Transverse colon (tissue), 4 donors: ENCODE results near the gene FMNL1. TPM values are rescaled to one million over a fixed set of nuclear protein-coding genes. Genes with fewer than 3 reads are reported as not detected.

Experiments
- DNase-seq: peaks from one replicate; pipeline ENCODE4 v3.0.0-alpha.2; 2019
- H3K27ac ChIP-seq, 4 donors: fragments of 200-600 bp; sonication (generic); 2 replicates each; pipeline ENCODE4 v1.5.1; 2016 to 2018; ENCODE audit warnings: inconsistent platforms in 4 of 4
- H3K27me3 ChIP-seq: fragments of 200-600 bp; sonication (generic); 2 replicates; pipeline ENCODE4 v1.5.1; 2017; ENCODE audit warnings: inconsistent platforms
- H3K36me3 ChIP-seq, 4 donors: fragments of 200-600 bp; sonication (generic); 2 replicates each; pipeline ENCODE4 v1.5.1; 2017 to 2019; ENCODE audit warnings: inconsistent platforms in 4 of 4
- H3K4me1 ChIP-seq, 4 donors: fragments of 200-600 bp; sonication (generic); 2 replicates each; pipeline ENCODE4 v1.5.1; 2017 to 2020; ENCODE audit warnings: inconsistent platforms in 4 of 4
- H3K4me3 ChIP-seq, 4 donors: fragments of 200-600 bp; sonication (generic); 1 replicate in 1 of 4; 2 replicates in 3 of 4; pipeline versions ENCODE4 v1.5.1 to v1.6.1; 2017 to 2019; ENCODE audit warnings: inconsistent platforms in 4 of 4
- H3K9me3 ChIP-seq, 2 donors: fragments of 200-600 bp; sonication (generic); 2 replicates each; pipeline ENCODE4 v1.5.1; 2017 to 2019; ENCODE audit warnings: inconsistent platforms in 2 of 2
- CTCF ChIP-seq, 5 experiments: fragments of 200-600 bp in 3 of 5; fragments of 450-650 bp in 2 of 5; sonication (generic) in 3 of 5; IDR thresholded peaks; 1 replicate in 2 of 5; 2 replicates in 3 of 5; pipeline ENCODE4 v1.5.1; 2016 to 2017; ENCODE audit warnings: antibody characterized with exemption in 5 of 5, inconsistent platforms in 3 of 5, mild to moderate bottlenecking in 2 of 5, moderate library complexity in 1 of 5
- EP300 ChIP-seq: sonication (generic); formaldehyde crosslinking; IDR thresholded peaks from one replicate; pipeline ENCODE4 v1.6.1; 2017; ENCODE audit warnings: antibody characterized with exemption, low read depth
- POLR2A ChIP-seq: fragments of 450-650 bp; IDR thresholded peaks from one replicate; pipeline ENCODE4 v1.6.1; 2016; ENCODE audit warnings: antibody characterized with exemption, mild to moderate bottlenecking, moderate library complexity
- POLR2AphosphoS5 ChIP-seq, 3 donors: sonication (generic); formaldehyde crosslinking; IDR thresholded peaks; one replicate each; pipeline ENCODE4 v1.6.1; 2016; ENCODE audit warnings: antibody characterized with exemption in 3 of 3
- WGBS, 2 donors: methylation state at CpG; one replicate each; pipeline ENCODE4 v1.1.5; 2018; ENCODE audit warnings: low coverage in 1 of 2; 5-methylcytosine and 5-hydroxymethylcytosine counted together
- in situ Hi-C, 4 donors: fragments of 200-750 bp; cut with MboI; loops; one replicate each; pipeline versions ENCODE4 v1.15.0 to v1.15.1; 2017; ENCODE audit warnings: low sequenced_read_pairs in 3 of 4, low pct_ligation_motif_present in 1 of 4, low pct_unique_long_range_greater_than_20kb in 1 of 4
- intact Hi-C: fragments of 100-400 bp; cut with DNase I; formaldehyde crosslinking; loops from one replicate; pipeline ENCODE4 v1.15.1; 2023; ENCODE audit warnings: low total_unique reads
- total RNA-seq, 4 donors: library from RNA; depleted of rRNA; stranded (reverse); fragments of >200 nt; gene quantifications; one replicate each; pipeline ENCODE4 v1.1.0, GENCODE V29; 2016

The FMNL1 gene
- total RNA-seq, 4 donors from 2014 or later: 1.2 to 17.5 (median 10.6) TPM

GRCh38 chr17:45223539-45224528, 2.1 kb downstream of the FMNL1 start:
- TF ChIP-seq CTCF (IDR thresholded peaks at IDR 0.05) (no peak), POLR2A (no peak)
- H3K4me3 ChIP-seq: peak overlapping the region in 1 of 4 donors; percentile 54
- peaks cover 8 to 39% (median 26%) of the 10 kb centered on the region in 4 donors for H3K4me1 ChIP-seq
- 64% methylated on average over 12 of the region's 12 CpGs; no CpG with 5 or more reads in 1 of the 2 donors for WGBS, 2 donors
- DNase-seq: no peak
- no peaks in the 10 kb centered on the region for H3K9me3 ChIP-seq
- H3K36me3 ChIP-seq: no peaks in the 10 kb centered on the region
- intact Hi-C loops (no loop called here), in situ Hi-C loops (no loop called here)
- peaks cover 29% of the 10 kb centered on the region for H3K27me3 ChIP-seq
- H3K27ac ChIP-seq: peak overlapping the region; percentile 76 to 84 (median 83)

GRCh38 chr17:45224671-45225050, 3.0 kb downstream of the FMNL1 start:
- no peaks in the 10 kb centered on the region for H3K36me3 ChIP-seq
- no peak for TF ChIP-seq CTCF (IDR thresholded peaks at IDR 0.05)
- no peak for TF ChIP-seq EP300
- TF ChIP-seq POLR2AphosphoS5 (IDR thresholded peaks at IDR 0.05): no peak
- TF ChIP-seq POLR2A: no peak
- in situ Hi-C loops (no loop called here), intact Hi-C loops (no loop called here)
- H3K27ac ChIP-seq: peak overlapping the region; percentile 76 to 84 (median 83)
- no peak for DNase-seq
- 80% methylated on average over 9 of the region's 9 CpGs; no CpG with 5 or more reads in 1 of the 2 donors for WGBS, 2 donors
- no peaks in the 10 kb centered on the region for H3K9me3 ChIP-seq
- peak overlapping the region in 1 of 4 donors; percentile 54 for H3K4me3 ChIP-seq
- H3K4me1 ChIP-seq: peaks cover 8 to 43% (median 30%) of the 10 kb centered on the region in 4 donors
- peaks cover 29% of the 10 kb centered on the region for H3K27me3 ChIP-seq

- in situ Hi-C loops: no loop called here
- Histone ChIP-seq H3K36me3 (no peaks in the 10 kb centered on the region), H3K9me3 (no peaks in the 10 kb centered on the region), H3K4me3 (peak overlapping the region in 1 of 4 donors; percentile 54), H3K27ac (peak overlapping the region; percentile 76 to 84 (median 83)), H3K4me1 (peaks cover 8 to 48% (median 31%) of the 10 kb centered on the region in 4 donors), H3K27me3 (peaks cover 29% of the 10 kb centered on the region)
- 72% methylated on average over 4 of the region's 7 CpGs; no CpG with 5 or more reads in 1 of the 2 donors for WGBS, 2 donors
- intact Hi-C loops: no loop called here
- no peak for DNase-seq
- TF ChIP-seq POLR2AphosphoS5 (IDR thresholded peaks at IDR 0.05): no peak
- TF ChIP-seq EP300: no peak
- TF ChIP-seq POLR2A: no peak
- no peak for TF ChIP-seq CTCF (IDR thresholded peaks at IDR 0.05)
These were observed 3.5 kb downstream of the FMNL1 start for GRCh38 chr17:45225051-45225700.

GRCh38 chr17:45225964-45226530, 4.4 kb downstream of the FMNL1 start:
- TF ChIP-seq POLR2AphosphoS5 (IDR thresholded peaks at IDR 0.05) (peak; percentile 58 to 88 (median 77)), EP300 (no peak), CTCF (IDR thresholded peaks at IDR 0.05) (no peak), POLR2A (peak; percentile 57)
- Histone ChIP-seq H3K36me3 (no peaks in the 10 kb centered on the region), H3K4me1 (peaks cover 8 to 48% (median 31%) of the 10 kb centered on the region in 4 donors), H3K27ac (peak overlapping the region; percentile 76 to 84 (median 83)), H3K9me3 (no peaks in the 10 kb centered on the region), H3K27me3 (peaks cover 24% of the 10 kb centered on the region), H3K4me3 (peak overlapping the region in 1 of 4 donors; percentile 23)
- WGBS, 2 donors: 59% methylated on average over 6 of the region's 11 CpGs; no CpG with 5 or more reads in 1 of the 2 donors
- in situ Hi-C loops: no loop called here
- intact Hi-C loops: no loop called here
- DNase-seq: peak; percentile 91
